SK-N-SH (cell line): ENCODE results near the gene CPNE2. TPM values are rescaled to one million over a fixed set of nuclear protein-coding genes. Genes with fewer than 3 reads are reported as not detected.

ENCODE experiments used
- CTCF ChIA-PET: fragments of 300-600, 350-600 bp; formaldehyde crosslinking; extraction: SDS; loops from one replicate; lab custom pipeline; 2021; lab: Yijun Ruan, JAX
- POLR2A ChIA-PET: fragments of 350-600 bp; sonication (Branson Sonifier 250); formaldehyde crosslinking; extraction: SDS; loops from one replicate; lab custom pipeline; 2020; ENCODE audit warnings: antibody characterized with exemption, inconsistent platforms; lab: Yijun Ruan, JAX
- DNase-seq: peaks from one replicate; pipeline ENCODE4 v3.0.0; 2012
- H2AFZ ChIP-seq: fragments of 200-600 bp; sonication (generic); 2 replicates; pipeline ENCODE4 v1.8.1; 2016; ENCODE audit warnings: antibody characterized with exemption, mild to moderate bottlenecking, low read depth
- H3F3A ChIP-seq: fragments of 200-600 bp; sonication (generic); replicated peaks from 2 replicates; pipeline ENCODE3; 2016; ENCODE audit warnings: antibody characterized with exemption, mild to moderate bottlenecking; ENCODE audit not compliant: insufficient read depth
- H3K27ac ChIP-seq, 2 experiments: fragments of 200-500 bp in 1 of 2; fragments of 200-600 bp in 1 of 2; sonication (Bioruptor generic) in 1 of 2; sonication (generic), shearing (Covaris generic) in 1 of 2; 2 replicates each; pipeline versions ENCODE4 v1.5.1 to v1.6.1; 2014 to 2016; ENCODE audit warnings: low read depth in 2 of 2, inconsistent platforms in 1 of 2, low read length in 1 of 2, mild to moderate bottlenecking in 1 of 2, mixed read lengths in 1 of 2
- H3K27me3 ChIP-seq: fragments of 200-600 bp; sonication (generic), shearing (Covaris generic); 2 replicates; pipeline ENCODE4 v1.6.1; 2016; ENCODE audit warnings: mixed run types; ENCODE audit not compliant: insufficient read depth
- H3K36me3 ChIP-seq, 2 experiments: fragments of 200-500 bp in 1 of 2; fragments of 200-600 bp in 1 of 2; sonication (Bioruptor generic) in 1 of 2; sonication (generic) in 1 of 2; replicated peaks in 1 of 2; 2 replicates each; pipeline versions ENCODE3 to v1.5.1; 2014 to 2016; ENCODE audit warnings: low read length in 1 of 2, mild to moderate bottlenecking in 1 of 2; ENCODE audit not compliant: insufficient read depth in 2 of 2, control insufficient read depth in 1 of 2
- H3K4me1 ChIP-seq, 2 experiments: fragments of 200-500 bp in 1 of 2; fragments of 200-600 bp in 1 of 2; sonication (Bioruptor generic) in 1 of 2; sonication (generic), shearing (Covaris generic) in 1 of 2; 2 replicates each; pipeline versions ENCODE4 v1.5.1 to v1.6.1; 2014 to 2016; ENCODE audit warnings: low read depth in 1 of 2, low read length in 1 of 2, mixed run types in 1 of 2; ENCODE audit not compliant: insufficient read depth in 2 of 2, control insufficient read depth in 1 of 2
- H3K4me2 ChIP-seq: fragments of 200-600 bp; sonication (generic), shearing (Covaris generic); 2 replicates; pipeline ENCODE4 v1.6.1; 2017; ENCODE audit warnings: mixed run types
- H3K4me3 ChIP-seq, 2 experiments: fragments of 200-500 bp in 1 of 2; fragments of 200-600 bp in 1 of 2; sonication (Bioruptor generic) in 1 of 2; sonication (generic), shearing (Covaris generic) in 1 of 2; 2 replicates each; pipeline versions ENCODE4 v1.5.1 to v1.8.1; 2014 to 2016; ENCODE audit warnings: low read depth in 2 of 2, inconsistent platforms in 1 of 2, low read length in 1 of 2, mild to moderate bottlenecking in 1 of 2, mixed read lengths in 1 of 2, moderate library complexity in 1 of 2
- H3K79me2 ChIP-seq: fragments of 200-600 bp; sonication (generic); 2 replicates; pipeline ENCODE4 v1.8.1; 2017; ENCODE audit warnings: mild to moderate bottlenecking; ENCODE audit not compliant: insufficient read depth
- H3K9ac ChIP-seq: fragments of 200-600 bp; sonication (generic); 2 replicates; pipeline ENCODE4 v1.6.1; 2017; ENCODE audit warnings: mixed run types
- H3K9me2 ChIP-seq: fragments of 200-600 bp; sonication (generic); 2 replicates; pipeline ENCODE4 v1.6.1; 2017; ENCODE audit warnings: mixed run types
- H3K9me3 ChIP-seq: fragments of 200-600 bp; sonication (generic); 2 replicates; pipeline ENCODE4 v1.6.1; 2017; ENCODE audit warnings: mixed run types, mild to moderate bottlenecking, moderate library complexity
- H4K20me1 ChIP-seq: fragments of 200-600 bp; sonication (generic); 2 replicates; pipeline ENCODE4 v1.6.1; 2017; ENCODE audit warnings: mild to moderate bottlenecking, mixed run types; ENCODE audit not compliant: insufficient read depth
- CTCF ChIP-seq: fragments of 200-600 bp; sonication (generic); IDR thresholded peaks from 2 replicates; pipeline ENCODE4 v1.6.1; 2017; ENCODE audit warnings: antibody characterized with exemption, mild to moderate bottlenecking, moderate library complexity
- EZH2phosphoT487 ChIP-seq: fragments of 200-600 bp; sonication (generic); IDR thresholded peaks from 2 replicates; pipeline ENCODE4 v1.6.1; 2017; ENCODE audit warnings: low read depth, mixed run types, mild to moderate bottlenecking, antibody characterized with exemption, moderate library complexity, borderline replicate concordance
- FOSL2 ChIP-seq: IDR thresholded peaks from 2 replicates; pipeline ENCODE4 v1.4.0; 2012; ENCODE audit warnings: low read depth, mild to moderate bottlenecking, moderate library complexity, borderline replicate concordance
- FOXJ3 ChIP-seq: sonication (generic); formaldehyde crosslinking; IDR thresholded peaks from 2 replicates; pipeline ENCODE4 v1.5.1; 2020; ENCODE audit warnings: mild to moderate bottlenecking, missing genetic modification reagents
- FOXM1 ChIP-seq: IDR thresholded peaks from 2 replicates; pipeline ENCODE4 v1.4.0; 2012; ENCODE audit warnings: low read depth, mild to moderate bottlenecking
- GATA2 ChIP-seq: sonication (generic); formaldehyde crosslinking; IDR thresholded peaks from 2 replicates; pipeline ENCODE4 v1.5.0; 2020; ENCODE audit warnings: mild to moderate bottlenecking, missing genetic modification reagents
- IRF3 ChIP-seq: fragments of 150-350 bp; IDR thresholded peaks from 2 replicates; pipeline ENCODE4 v1.6.1; 2016; ENCODE audit warnings: mild to moderate bottlenecking, low read depth, low read length
- NFIC ChIP-seq: IDR thresholded peaks from 2 replicates; pipeline ENCODE4 v1.4.0; 2012; ENCODE audit warnings: borderline replicate concordance
- RAD21 ChIP-seq: IDR thresholded peaks from 2 replicates; pipeline ENCODE4 v1.6.1; 2012; ENCODE audit warnings: mild to moderate bottlenecking, low read length
- RCOR1 ChIP-seq: fragments of 150-350 bp; IDR thresholded peaks from 2 replicates; pipeline ENCODE4 v1.6.1; 2017; ENCODE audit warnings: antibody characterized with exemption, low read length
- RXRA ChIP-seq: IDR thresholded peaks from 2 replicates; pipeline ENCODE4 v1.4.0; 2012; ENCODE audit warnings: low read depth, mild to moderate bottlenecking, borderline replicate concordance
- SMC3 ChIP-seq: IDR thresholded peaks from 2 replicates; pipeline ENCODE4 v1.6.1; 2012; ENCODE audit warnings: low read depth, low read length, improper control_type of control experiment
- TCF12 ChIP-seq: IDR thresholded peaks from 2 replicates; pipeline ENCODE4 v1.4.0; 2012
- USF2 ChIP-seq: fragments of 150-350 bp; IDR thresholded peaks from 2 replicates; pipeline ENCODE4 v1.6.1; 2017; ENCODE audit warnings: antibody characterized with exemption, low read length, low read depth, borderline replicate concordance
- WGBS: methylation state at CpG from one replicate; pipeline ENCODE4 v1.1.6; 2017; ENCODE audit warnings: low lambda C conversion rate; 5-methylcytosine and 5-hydroxymethylcytosine counted together
- polyA plus RNA-seq, 3 experiments: library from polyadenylated mRNA; depleted of rRNA; stranded (reverse); fragments of >200 nt; gene quantifications; 2 replicates each; pipeline ENCODE4 v1.2.3, GENCODE V29; 2012
- TF ChIP-seq, protein P1 (sequence below): IDR thresholded peaks from 2 replicates; pipeline ENCODE4 v1.4.0; 2012; ENCODE audit warnings: low read depth, borderline replicate concordance

The CPNE2 gene
- polyA plus RNA-seq, 1 of the 3 experiments (the other 2 are of a cell fraction), result 73.0 TPM

GRCh38 chr16:57084257-57084770 is 8.1 kb upstream of the CPNE2 start:
- TF ChIP-seq EZH2phosphoT487 (no peak), RCOR1 (peak; percentile 37; the same call in 1 of the 2 replicates), USF2 (no peak), SMC3 (peak; percentile 90), CTCF (peak; percentile 97), TCF12 (no peak), RAD21 (peak; percentile 91), GATA2 (CRISPR knock-in tag) (peak; percentile 79), FOSL2 (no peak), IRF3 (no peak), FOXM1 (no peak), RXRA (no peak), FOXJ3 (CRISPR knock-in tag) (no peak), NFIC (peak; percentile 29; the same call in 1 of the 2 replicates)
- TF ChIP-seq, protein P1, sequence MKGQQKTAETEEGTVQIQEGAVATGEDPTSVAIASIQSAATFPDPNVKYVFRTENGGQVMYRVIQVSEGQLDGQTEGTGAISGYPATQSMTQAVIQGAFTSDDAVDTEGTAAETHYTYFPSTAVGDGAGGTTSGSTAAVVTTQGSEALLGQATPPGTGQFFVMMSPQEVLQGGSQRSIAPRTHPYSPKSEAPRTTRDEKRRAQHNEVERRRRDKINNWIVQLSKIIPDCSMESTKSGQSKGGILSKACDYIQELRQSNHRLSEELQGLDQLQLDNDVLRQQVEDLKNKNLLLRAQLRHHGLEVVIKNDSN, result no peak
- no peaks in the 10 kb centered on the region for H3K9me3 ChIP-seq
- no peak overlapping the region for H3K27ac ChIP-seq
- H3K4me3 ChIP-seq, result peak overlapping the region in 1 of 2 experiments; percentile 47; a peak in 1 of 4 replicates
- ChIA-PET CTCF (interaction anchor here (0.6 to 4.2 kb wide), 53 partner anchors 9 to 427 kb away, joined by 3 to 34 read pairs (median 5); partner anchors contain the start of genes ARL2BP, CPNE2, PSME3IP1 and RSPRY1), POLR2A (no interaction called here)
- H2AFZ ChIP-seq, result peak overlapping the region; percentile 29; the same call in 1 of the 2 replicates
- H3F3A ChIP-seq, result no peaks in the 10 kb centered on the region
- H3K9ac ChIP-seq, result no peak overlapping the region
- no peaks in the 10 kb centered on the region for H3K79me2 ChIP-seq
- H3K27me3 ChIP-seq, result no peaks in the 10 kb centered on the region
- H3K4me2 ChIP-seq, result no peak overlapping the region
- H3K36me3 ChIP-seq, result no peaks in the 10 kb centered on the region
- H3K9me2 ChIP-seq, result no peaks in the 10 kb centered on the region
- H4K20me1 ChIP-seq, result no peaks in the 10 kb centered on the region
- peak; percentile 87 for DNase-seq
- H3K4me1 ChIP-seq, result peaks cover 0 to 4% of the 10 kb centered on the region in 2 experiments; a peak in 1 of 4 replicates
- WGBS, result 4% methylated on average over 7 of the region's 9 CpGs
